Activated T-cell treated with anti-CD3 and anti-CD28 coated beads for 48 hours (primary cell): Measurements from ENCODE around the gene ANKRD44.

Experiments used
- DNase-seq: peaks from one replicate; pipeline ENCODE4 v3.0.0-alpha.2; 2020; ENCODE audit warnings: low read depth

Gene ANKRD44

DNA sequence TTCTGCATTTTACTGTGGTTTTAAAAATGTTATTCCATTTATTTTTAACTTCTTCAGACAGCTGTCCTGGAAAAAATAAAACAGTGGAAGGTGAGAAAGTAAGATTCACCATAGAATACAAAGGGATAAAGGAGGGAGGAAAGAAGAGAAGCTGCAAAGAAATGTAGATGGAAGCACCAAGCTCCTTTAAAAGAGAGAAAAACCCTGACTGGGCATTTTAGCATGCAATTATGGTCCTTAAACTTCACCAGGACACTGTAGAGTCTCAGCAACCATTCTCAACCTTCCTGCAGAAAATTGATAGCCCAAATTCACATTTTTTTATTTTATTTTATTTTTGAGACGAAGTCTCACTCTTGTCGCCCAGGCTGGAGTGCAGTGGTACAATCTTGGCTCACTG is 11.6 kb upstream of the ANKRD44 start:
- DNase-seq = no peak

- no peak for DNase-seq
Measured at GRCh38 chr2:197315371-197315770, 4.8 kb upstream of the ANKRD44 start.

- no peak for DNase-seq
Measured at GRCh38 chr2:197312186-197312585, 1.6 kb upstream of the ANKRD44 start.

DNA sequence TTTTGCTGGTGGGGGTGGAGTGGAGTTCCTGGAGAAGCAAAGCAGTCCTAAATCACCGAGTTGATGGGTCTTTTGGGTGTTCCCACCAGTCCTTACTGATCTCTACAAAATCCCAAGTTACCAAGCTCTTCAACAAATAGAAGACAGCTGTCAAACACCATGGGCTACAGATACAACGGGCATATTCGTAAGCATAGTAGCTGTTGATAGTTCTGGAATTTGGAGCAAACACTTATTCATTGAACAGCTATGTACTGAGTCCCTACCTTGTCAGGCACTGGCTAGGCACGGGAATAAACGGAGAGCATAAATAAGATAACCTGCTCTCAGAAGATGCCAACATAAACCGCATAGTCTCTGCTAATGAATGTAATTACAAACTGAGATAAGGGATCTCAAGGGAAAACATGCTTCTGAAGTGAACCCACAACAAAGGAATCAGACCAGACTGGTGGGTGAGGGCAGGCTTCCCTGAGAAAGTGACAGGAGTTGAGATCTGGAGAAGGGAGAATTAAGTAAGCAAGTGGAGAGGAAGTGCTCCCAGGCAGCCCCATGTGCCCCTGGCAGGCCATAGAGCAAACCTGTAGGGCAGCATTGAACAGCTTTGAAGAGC is 947 bp upstream of the ANKRD44 start:
- no peak for DNase-seq

DNA sequence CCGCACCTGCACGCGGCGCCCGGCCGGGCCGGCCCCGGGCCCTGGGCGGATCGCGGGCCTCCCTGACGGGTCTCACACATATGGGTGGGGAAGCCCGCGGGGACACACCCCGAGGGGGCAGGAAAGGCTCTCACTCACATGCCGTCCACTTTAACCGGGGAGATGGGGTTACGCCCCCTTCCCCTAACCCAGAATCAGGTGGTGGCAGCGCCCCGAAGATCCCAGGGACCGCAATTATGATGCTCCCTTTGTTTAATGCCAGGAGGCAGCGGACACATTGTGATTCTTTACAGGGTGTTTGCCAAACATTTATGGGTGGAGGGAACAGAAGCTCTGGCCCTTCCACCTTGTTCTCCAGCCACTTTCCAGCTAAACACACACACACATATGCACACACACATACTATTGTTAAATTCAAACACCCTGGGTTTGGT is 424 bp upstream of the ANKRD44 start:
- DNase-seq = no peak

- no peak for DNase-seq
Measured at GRCh38 chr2:197309691-197310231, 819 bp downstream of the ANKRD44 start.

GRCh38 chr2:197308996-197309690 is 1.4 kb downstream of the ANKRD44 start:
- DNase-seq = no peak

GRCh38 chr2:197308585-197308984 is 2.0 kb downstream of the ANKRD44 start:
- DNase-seq = no peak

- DNase-seq = no peak
Measured at GRCh38 chr2:197307933-197308521, 2.6 kb downstream of the ANKRD44 start.

DNA sequence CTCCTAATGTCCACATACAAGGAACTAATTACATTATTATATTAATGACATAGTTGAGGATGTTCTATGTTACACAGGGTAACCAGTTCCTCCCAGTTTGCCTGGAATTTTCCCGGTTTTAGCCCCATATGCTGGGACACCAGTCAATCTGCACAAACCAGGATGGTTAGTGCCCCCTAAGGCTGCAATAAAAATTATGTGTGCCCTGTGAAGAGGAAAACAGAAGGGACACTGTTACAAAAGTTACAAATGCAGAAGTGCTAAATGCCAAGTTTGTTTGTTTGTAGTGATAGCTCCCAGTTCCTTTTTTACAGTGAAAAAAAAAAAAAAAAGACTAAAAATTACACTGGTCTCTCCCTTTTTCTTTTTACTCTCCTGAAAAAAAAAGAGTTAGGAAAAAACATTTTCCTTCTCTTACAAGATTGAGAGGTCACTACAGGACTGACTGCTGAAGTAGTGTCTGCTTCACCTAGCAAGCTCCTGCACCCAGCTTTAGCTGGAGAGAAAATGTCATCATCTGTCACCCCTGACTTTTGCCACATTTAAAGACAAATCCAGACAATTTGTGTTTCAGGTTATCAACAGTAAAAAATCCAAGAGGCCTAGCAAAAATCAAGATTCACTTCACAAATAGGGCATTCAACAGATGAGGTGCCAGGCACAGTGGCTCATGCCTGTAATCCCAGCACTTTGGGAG is 3.2 kb downstream of the ANKRD44 start:
- DNase-seq = no peak

GRCh38 chr2:197306696-197307040 is 3.9 kb downstream of the ANKRD44 start:
- no peak for DNase-seq

- DNase-seq = no peak
Measured at GRCh38 chr2:197306024-197306695, 4.4 kb downstream of the ANKRD44 start.

GRCh38 chr2:197304556-197305011 is 6.0 kb downstream of the ANKRD44 start:
- no peak for DNase-seq

- no peak for DNase-seq
Measured at GRCh38 chr2:197300139-197300538, 10.4 kb downstream of the ANKRD44 start.

DNA sequence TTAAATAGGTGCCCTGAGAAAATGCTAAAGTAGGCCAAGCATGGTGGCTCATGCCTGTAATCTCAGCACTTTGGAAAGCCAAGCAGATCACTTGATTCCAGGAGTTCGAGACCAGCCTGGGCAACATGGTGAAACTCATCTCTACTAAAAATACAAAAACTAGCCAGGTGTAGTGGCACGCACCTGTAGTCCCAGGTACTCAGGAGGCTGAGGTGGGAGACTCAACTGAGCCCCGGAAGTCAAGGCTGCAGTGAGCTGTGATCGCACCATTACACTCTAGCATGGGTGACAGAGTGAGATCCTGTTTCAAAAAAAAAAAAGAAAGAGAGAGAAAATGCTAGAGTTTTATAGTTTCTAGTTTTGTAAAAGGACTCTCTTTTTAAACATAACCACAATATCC is 12.0 kb downstream of the ANKRD44 start:
- DNase-seq = no peak

GRCh38 chr2:197297772-197298318 is 12.7 kb downstream of the ANKRD44 start:
- DNase-seq = no peak

DNA sequence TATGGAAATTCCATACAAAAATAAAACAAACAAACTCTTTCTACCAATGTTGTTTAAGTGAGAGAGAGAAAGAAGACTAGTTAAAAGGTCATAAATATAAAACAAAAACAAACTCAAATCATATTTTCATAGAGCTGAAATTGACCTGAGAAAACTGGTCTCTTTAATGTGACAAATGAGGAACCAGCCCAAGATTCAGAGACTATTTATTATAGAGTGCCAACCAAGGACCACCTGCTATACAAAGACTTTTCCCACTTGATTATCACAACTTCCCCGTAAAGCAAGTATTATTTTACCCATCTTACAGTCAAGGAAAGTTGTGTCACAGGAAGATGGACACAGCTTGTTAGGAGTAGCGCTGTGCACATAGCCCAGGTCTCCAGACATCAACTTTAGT is 13.3 kb downstream of the ANKRD44 start:
- no peak for DNase-seq

DNA sequence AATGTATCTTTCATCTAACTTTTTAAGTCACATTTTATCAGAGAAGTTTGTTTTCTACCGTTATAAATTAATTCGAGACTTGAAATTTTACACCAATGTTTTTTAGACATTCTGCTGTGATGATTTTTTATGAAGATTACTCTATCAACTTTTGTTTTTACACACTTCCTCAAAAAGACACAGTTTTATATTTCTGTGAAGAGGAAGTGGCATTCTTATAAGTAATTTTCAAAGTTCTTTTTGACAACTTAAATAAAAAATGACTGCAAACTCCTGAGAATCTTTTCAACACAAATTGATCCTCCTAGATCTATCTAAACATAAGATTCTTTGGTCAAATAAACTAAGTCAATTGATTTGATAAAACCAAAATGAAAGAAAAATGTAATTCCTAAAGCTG is 13.7 kb downstream of the ANKRD44 start:
- DNase-seq = no peak

- DNase-seq = no peak
Measured at GRCh38 chr2:197294260-197294659, 16.3 kb downstream of the ANKRD44 start.

- no peak for DNase-seq
Measured at GRCh38 chr2:197293252-197294007, 17.1 kb downstream of the ANKRD44 start.

- DNase-seq = no peak
Measured at GRCh38 chr2:197292619-197293018, 18.0 kb downstream of the ANKRD44 start.
